Glomerular visceral epithelial cell (primary cell): ENCODE results near the gene RCSD1.
A peak's percentile ranks its signal among the peaks of the same experiment; 100 is the strongest.

Source experiments
- DNase-seq: peaks from one replicate; pipeline ENCODE4 v3.0.0-alpha.2; 2016; ENCODE audit errors: extremely low spot score

RCSD1 gene

DNA sequence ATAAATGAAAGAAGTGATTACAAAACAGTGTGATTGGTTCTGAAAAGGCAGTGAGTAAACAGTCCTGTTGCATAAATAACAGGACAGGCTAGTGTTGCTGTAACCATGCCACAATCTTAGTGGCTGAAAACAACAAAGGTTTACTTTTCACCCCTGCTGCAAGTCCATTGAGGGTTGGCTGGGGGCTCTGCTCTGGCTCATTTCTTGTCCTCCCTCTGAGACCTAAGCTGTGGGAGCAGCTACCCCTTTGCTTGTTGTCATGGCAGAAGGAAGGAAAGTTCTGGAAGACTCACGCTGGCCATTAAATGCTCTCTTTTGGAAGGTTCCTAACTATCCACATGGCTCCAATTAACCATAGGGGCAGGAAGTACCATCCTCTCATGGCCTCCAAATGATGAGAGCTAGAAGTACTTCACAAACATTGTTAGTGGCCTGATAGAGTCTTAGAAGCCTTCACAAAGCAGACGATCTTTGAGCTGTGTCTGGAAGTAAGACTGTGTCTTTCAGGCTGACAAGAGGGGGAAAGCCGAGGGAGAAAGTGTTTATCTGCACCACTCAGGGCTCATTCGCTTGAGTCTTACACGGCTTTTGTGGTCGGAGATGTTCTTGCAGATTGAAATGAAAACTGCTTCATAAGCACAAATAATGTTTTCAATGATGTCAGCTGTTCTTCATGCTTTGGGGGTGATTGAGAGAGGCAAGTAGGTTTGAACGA, 11.9 kb downstream of the RCSD1 start:
- DNase-seq: no peak

DNA sequence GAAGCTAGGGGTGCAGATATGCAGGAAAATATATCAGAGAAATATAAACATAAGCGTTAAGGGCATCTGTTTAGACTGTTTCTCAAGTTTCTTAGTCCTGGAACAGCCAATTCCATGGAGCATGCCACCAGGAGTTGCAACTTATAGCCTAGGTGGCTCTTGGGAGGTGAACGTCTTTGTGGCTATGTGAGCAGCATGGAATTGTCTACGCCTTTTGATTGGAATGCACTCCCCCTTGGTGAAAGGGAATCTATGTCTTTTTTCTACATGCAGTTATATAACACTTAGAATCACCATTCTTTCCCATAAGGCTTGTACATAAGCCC, 12.4 kb downstream of the RCSD1 start:
- DNase-seq: no peak

DNA sequence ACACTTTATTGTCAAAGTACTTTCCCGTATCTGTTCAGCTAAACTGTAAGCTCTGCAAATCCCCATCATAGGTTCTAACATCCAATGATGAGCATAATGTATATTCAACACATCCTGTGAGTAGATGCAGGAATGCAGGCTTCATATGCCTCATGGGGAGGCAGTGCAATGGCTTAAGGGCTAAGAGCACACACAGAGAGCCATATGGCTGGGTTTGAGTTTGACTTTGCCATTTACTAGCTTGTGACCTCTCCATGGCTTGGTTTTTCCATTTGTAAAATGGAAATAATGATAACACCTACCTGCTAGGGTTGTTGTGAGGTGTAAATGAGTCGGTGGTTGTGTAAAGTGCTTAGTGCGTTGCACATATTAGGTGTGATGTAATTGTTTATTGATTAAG, 13.4 kb downstream of the RCSD1 start:
- no peak for DNase-seq

DNA sequence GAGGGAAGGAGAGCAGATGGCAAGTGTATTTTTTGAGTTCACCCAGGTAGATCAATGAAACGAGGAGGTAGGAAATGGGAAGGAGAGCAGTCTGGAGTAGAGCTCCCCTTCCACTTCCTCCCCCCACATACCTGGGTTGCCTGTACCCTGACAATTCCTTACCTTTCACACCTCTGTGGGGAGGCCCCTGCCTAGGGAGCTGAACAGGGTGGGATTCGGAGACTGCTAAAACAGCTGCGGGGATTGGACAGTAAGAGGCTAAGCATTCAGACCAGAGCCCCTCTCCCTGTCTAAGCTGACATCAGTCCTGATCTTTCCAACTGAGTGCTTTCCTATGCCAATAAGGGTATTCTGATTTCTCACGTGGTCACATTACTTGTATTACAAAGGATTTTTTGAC, 14.5 kb downstream of the RCSD1 start:
- no peak for DNase-seq

DNA sequence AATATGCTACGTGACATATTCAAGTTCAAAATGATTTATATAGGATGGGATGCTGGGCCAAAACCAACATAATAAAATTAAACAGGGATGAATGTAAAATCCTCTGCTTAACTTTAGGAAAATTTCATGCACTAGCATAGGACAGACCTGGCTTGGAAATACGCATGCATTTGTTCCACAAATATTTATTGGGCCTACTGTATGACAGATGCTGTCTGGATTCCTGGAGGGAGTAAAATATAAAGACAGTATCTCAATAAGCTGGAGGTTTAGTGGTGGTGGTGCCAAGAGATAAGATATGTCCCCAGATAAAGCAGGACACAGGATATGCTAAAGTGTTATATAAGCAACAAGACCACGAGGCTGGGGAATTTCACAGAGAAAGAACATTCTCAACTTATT, 15.1 kb downstream of the RCSD1 start:
- DNase-seq: no peak

DNA sequence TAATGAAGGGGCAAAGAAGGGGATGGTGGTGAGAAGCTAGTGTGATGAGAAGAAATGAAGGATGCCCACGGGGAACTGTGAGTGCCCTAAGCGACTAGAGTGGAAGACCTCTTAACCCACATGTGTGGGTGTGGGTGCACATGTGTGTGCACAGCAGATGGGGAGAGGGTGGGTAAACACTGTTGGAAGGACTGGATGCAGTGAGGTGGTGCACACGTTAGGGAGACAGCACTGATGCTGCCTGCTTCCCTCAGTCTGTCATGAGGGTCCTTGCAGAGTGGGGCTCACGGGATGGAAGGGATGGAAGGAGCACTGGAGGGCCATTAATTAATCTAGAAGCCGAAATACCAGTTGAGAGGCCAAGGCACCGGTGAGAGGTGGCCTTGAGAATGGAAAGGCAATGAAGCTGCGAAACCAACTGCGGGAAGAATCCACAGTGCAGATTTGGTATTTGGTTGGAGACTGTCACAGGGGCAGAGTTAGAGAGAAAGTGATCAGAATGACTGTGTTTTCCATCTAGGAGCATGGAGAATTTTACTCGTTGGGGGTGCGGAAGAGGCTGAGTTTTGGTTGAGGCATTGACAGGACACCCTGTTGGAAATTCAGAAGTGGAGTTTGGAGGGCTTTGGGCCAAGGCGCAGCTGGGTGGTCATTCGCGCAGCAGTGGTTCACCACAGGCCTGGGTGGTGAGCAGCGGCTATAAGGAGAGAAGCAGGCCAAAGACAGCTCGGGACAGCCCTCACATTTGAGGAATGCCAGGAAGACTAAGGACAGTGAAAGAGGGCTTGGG, 15.8 kb downstream of the RCSD1 start:
- DNase-seq: no peak

DNA sequence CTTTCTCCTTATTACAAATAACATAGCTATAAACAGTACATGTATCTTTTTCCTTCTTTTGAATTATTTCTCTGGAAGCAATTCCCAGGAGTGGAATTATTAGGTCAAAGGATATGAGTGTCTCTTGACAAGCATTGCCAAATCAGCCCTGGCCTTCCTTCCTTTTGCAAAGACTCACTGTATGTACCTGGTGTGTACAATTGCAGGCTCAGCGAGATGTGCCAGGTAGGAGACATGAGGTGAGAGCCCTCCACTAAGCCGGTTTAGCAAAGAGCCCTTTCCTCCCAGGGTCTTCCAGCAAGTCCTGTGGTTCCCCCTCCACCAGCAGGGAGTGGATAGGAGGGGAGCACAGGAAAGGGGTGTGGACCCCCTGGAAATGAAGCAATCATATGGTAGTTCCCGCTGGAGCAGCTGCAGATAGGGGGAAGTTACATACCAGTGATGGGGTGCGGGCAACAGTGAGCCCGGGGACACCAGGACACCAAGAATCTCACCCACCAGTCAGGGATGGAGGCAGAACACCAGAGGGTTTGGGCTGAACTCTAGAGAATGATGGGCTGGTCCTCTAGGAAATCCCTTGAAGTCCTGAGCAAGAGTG, 18.3 kb downstream of the RCSD1 start:
- DNase-seq: no peak

DNA sequence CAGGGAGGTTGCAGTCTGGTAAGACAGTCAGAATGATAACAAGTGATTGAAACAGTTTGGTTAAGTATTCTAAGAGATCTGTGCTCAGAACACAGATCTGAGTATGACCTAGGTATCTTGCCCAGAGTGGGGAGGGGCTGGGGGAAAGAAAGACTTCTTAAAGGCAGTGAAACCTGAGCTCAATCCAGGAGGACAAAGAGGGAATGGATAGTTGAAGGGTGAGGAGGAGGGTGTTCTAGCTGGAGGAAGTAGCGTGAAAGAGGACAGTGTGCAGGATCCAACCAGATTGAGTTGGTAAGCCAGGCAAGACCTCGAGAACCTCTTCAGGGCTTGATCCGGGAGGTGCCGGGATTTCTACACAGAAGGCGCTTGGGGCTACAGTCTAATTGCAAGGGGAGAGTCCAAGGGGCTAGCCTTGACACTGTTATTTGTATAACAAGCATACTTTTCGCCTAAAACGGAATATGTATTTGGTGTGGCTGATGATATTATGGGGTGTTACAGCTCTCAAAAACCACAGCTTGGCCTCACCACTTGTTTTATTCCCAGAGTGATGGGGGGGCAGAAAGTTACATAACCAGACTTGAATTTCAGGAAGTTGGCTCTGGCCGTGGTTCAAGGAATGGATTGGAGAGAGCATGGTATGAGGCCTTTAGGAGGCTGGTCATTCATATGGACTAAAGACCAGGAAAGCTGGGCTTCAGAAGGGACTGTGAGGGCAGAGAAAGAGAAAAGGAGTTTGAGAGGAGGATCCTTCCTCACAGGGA, 19.1 kb downstream of the RCSD1 start:
- no peak for DNase-seq

DNA sequence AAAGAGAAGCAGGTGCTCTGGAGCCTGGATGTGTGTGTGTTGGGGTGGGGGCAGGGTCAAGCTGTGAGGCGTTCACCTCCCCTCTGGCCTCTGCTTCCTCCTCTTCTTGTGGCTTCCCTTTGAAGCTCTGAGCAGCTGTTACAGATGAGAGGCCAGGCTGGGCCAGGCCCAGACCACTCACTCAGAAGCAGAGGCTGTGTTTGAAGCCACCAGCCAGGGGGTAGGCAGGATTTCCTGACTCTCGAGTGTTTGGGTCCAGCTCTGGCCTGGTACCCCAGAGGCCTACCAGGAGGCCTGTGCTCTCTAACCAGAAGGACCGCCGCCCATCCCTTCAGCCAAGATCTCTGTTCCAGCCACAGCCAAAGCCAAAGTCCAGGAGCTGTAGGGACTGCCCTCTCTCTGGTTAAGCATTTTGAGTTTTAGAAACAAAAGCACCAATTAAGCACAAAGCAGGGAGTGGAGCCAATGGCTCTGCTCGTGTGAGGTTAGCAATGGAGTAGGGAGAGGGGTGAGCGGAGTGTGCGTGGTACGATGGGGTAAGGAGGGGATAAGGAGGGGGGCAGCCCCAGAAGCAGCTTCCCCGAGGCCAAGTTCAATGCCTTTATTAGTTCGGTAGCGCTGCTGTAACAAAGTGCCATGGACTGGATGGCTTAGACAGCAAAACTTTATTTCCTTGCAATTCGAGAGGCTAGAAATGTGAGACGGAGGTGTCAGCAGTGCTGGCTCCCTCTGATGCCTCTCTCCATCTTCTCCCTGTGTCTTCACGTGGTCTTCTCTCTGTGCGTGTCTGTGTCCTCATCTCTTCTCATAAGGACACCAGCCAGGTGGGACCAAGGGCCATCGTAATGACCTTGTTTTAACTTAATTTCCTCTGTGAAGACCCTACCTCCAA, 20.5 kb downstream of the RCSD1 start:
- no peak for DNase-seq

DNA sequence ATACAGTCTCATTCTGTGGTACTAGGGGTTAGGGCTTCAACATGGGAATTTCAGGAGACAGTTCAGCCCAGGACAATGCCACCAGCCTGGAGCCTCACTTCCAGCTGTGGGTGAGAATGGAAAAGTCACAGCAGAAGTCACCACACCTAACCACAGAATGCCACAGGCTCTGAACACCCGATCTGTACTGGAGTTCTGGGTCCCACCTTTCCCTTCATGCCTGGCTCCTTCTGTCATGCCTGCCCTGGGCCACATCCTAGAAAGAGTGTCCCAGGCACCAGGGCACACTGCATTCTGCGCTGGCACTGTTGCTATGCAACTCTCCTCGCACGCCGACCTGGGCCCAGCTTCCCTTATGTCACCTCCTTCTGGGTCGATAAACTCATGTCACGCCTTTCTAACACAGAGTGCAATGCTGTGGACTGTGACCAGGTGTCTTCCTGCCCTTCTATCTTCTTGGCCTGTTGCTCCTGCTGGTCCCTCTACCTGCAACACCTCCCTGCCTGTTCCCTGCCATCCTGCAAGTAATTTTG, 21.2 kb downstream of the RCSD1 start:
- DNase-seq: no peak

DNA sequence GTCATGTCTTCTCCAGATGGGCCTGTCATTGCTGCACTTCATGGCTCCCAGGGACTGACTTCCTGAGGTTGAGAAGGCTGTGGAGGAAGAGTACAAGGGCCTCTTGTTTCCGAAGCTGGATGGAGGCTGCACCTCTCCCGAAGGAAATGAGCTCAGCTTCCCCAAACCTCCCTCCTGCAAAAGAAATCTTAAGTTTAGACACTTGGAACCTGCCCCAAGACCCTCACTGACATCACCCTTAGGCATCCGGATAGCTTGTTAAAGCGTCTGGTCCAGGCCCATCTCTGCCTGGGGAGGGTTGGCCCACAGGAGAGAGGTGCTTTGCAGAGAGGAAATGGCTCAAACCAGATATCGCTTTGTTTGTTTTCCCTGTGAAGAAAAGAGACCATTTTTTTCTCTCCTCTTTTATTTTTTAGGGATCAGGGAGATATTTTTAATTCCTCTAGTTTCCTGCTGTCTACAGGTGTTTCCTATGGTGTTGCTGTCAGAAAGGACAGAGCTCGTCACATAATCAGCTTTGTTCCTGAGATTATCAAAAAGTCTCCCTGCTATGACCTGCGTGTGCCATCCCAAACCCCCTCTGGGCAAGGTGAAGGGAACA, 25.0 kb downstream of the RCSD1 start:
- no peak for DNase-seq

DNA sequence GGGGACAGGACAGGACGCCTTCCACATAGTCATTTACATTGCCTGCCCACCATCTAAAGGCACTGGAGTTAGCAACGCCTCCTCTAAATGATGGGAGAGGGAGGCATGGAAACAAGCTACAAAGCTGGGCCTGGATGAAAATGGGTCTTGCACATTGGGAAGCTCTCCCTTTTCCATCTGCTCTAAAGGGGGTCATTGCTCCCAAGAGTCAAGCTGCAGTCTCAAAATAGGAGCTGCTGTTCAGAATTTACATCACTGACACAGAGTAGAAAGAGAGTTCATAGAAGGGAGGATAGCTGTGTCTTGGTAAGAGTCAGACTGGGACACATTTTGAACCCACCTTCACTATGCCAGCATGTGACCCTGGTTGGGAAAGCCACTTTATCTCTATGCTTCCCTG, 26.6 kb downstream of the RCSD1 start:
- no peak for DNase-seq

DNA sequence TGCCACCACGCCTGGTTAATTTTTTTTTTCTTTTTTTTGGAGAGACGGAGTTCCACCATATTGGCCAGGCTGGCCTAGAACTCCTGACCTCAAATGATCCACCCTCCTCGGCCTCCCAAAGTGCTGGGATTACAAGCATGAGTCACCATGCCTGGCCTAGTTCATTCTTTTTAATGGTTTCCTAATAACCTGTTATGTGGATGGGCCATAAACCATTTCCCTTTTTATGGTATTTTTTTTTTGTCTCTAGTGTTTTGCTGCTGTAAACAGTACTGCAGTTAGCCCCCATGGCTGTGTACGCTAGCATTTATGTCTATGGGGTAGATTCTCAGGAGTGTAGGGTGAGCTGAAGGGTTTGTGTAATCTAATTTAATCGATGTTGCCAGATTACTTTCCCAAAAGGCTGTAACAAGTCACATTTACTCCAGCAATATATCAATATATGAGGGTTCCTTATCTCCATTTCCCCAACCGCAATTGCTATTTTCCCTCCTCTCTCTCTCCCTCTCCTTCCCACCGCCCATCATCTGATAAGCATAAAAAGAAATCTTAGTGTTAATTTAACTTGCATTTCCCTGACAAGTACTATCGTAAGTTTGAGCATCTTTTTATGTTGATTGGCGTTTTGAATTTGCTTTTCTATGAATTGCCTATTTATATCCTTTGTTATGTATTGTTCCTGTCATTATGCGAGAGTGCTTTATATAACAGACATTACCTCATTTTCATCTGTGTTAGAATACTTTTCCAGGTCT, 28.7 kb downstream of the RCSD1 start:
- no peak for DNase-seq

DNA sequence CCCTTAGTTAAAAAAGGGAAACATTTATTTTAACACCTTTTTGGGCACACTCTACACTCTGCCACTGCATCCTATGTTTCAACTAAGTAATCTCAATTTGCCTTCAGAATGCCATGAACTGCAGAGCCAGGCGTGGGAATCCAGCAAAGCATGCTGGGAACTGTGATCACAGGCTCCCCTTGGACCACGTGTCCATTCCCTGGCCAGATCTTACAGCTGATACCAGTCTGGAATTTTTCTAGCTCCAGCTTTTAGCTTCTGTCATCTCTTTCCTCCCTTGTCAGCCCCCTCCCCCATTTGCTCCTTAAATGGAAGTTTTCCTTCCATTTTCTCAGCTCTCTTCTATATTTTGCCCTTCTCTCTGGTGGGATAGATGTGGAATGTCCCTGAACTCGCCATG, 29.4 kb downstream of the RCSD1 start:
- DNase-seq: no peak

DNA sequence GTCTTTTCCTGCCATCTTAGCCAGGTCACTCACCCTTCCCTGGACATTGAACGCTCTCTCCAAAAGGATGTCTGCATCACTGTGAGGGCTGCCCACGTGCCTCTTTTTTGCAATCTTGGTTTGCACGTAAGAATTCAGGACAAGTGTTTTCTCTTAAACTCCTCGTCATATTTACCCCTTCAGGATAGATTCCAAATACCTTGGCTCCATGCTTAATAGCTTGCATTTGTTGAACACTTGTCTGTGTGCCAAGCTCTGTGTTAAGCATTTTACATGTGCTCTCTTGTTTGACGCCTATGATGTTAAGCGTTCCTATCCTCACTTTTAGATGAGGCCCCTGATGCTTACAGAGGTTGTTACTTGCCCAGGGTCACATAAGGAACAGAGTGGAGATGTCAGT, 29.8 kb downstream of the RCSD1 start:
- no peak for DNase-seq

DNA sequence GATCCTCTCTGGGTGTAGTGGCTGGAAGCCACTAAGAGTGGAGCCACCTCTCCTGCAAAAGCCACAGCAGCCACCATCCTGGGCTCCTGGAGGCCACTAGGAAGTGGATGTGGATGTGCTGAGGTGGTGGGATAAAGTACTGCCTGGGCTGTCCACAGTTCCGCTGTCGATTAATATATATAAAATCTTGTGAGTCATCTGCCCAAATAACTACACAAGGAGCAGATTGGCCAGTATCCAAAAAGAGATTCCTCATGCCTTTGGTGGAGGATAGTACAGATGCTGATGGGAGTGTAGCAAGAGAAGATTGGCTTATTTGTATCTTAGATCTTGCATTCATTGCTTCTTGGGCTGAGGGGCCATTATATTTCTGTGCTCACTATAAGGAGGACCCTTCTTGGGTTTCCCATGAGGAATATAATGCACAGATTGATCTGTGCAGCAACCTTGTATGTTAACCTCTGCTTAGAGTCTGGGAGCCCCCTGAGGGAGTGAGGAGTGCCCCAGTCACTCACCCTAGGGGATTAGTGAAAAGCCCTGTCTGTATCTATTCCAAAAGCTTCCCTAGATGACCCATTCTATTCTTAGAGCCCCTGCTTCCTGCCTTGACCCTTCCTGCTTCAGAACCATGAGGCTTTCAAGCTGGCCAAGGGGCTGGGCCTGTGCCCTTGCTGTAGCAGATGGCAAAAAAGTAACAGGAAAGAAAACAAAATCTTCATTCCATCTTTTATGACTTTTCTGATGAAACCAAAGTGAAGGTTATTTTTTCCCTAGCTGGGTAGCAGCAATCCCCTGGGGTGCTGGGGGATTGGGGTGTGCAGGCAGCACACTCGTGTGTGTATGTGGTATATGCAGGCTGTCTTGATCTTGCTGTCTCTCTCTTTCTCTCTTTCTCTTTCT, 31.7 kb downstream of the RCSD1 start:
- peak; percentile 68 for DNase-seq

DNA sequence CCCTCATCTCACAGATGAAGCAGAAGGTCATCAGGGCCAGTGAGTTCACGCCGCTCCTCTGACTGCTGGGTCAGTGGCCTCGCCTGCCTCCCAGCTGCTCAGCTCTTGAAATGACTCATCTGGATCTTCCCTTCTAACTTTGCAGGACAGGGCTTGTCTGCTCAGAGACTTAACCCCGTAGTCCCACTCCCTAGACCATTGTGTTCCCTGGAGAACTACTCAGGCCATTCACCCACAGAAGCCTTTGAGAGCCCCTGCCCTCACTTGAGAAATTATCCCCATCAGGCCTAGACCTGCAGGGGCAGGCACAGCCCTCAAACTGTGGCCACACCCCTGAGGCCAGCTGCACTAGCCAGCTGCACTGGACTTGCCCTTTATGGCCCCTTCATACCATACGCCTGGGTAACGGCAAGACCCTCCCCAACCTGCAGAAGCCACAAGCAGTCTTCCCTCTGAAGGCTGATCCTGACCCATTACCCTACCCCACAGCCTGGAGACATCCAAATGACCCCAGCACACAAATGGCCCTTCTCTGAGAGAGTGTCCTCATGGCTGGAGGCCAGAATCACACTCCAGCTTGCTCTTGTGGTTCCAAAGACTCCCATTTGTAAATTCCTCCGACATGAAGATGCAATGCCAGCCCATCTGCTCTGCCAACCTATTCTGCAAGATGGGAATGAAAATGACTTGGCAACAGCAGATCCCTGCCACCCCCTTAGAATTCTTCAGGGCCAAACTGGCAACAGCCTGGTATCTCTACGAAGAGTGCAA, 33.2 kb downstream of the RCSD1 start:
- DNase-seq: peak; percentile 60

DNA sequence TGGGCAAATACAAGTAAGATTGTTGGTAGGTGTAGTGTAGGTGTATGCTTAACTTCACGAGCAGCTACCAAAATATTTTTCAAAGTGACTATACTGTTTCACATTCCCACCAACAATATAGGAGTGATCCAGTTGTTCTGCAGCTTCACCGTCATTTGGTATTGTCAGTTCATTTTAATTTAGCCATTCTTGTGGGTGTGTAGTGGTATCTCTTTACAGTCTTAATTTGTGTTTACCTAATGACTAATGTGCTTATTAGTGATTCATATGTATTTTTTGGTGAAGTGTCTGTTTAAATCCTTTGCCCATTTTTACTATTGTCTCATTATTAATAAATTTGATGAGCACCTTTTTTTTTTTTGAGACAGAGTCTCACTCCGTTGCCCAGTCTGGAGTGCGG, 35.4 kb downstream of the RCSD1 start:
- DNase-seq: no peak
